Measurements from ENCODE around the gene PIAS1.

DNA sequence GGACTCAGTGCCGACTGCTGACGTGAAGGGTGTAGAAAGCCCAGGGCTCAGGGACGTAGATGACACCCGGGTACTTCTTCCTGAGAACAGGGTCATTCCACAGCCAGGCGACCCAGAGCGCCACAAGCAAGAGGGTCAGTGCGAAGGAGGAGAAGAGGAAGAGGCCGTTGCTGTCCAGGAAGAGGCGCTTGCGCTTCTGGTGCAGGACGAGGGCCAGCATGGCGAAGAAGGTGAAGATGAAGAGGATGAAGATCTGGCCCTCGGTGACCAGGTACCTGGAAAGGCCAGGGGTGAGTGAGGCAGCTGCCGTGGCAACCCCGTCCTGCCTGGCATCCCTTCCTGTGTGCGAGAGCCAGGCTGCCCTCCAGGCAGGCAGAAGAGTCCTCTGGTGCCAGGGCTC lies 154.0 kb downstream of the PIAS1 start:
- TF ChIP-seq, protein P1, sequence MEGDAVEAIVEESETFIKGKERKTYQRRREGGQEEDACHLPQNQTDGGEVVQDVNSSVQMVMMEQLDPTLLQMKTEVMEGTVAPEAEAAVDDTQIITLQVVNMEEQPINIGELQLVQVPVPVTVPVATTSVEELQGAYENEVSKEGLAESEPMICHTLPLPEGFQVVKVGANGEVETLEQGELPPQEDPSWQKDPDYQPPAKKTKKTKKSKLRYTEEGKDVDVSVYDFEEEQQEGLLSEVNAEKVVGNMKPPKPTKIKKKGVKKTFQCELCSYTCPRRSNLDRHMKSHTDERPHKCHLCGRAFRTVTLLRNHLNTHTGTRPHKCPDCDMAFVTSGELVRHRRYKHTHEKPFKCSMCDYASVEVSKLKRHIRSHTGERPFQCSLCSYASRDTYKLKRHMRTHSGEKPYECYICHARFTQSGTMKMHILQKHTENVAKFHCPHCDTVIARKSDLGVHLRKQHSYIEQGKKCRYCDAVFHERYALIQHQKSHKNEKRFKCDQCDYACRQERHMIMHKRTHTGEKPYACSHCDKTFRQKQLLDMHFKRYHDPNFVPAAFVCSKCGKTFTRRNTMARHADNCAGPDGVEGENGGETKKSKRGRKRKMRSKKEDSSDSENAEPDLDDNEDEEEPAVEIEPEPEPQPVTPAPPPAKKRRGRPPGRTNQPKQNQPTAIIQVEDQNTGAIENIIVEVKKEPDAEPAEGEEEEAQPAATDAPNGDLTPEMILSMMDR (IDR thresholded peaks at IDR 0.05; ENCODE audit: insufficient read depth, low read length, poor library complexity, severe bottlenecking), result no peak
- no peak for TF ChIP-seq EZH2phosphoT487 (conservative IDR thresholded peaks at IDR 0.05; ENCODE audit: low read length)

Measured in SU-DHL-6 (cell line).